Activated effector memory CD4-positive, alpha-beta T cell treated with anti-CD3 and anti-CD28 coated beads, Interleukin-2, amount 50 U/mL, for 16 hours (primary cell): ENCODE results near the gene FYN.

ENCODE experiments used
- DNase-seq: peaks from one replicate; pipeline ENCODE4 v3.0.0-alpha.2; 2020

Gene FYN

DNA sequence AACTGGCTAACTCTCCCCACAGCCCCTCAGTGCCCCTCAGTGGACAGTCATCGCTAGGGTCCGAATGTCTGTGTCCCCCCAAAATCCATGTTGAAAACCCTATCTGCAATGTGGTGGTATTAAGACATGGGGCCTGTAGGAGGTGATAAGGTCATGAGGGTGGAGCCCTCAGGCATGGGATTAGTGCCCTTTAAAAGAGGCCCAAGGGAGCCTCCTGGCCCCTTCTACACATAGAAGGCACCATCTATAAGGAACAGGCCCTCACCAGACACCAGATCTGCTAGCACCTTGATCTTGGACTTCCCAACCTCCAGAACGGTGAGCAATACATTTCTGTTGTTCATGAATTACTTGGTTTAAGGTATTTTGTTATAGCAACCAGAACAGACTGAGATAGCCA lies 260.9 kb downstream of the FYN start:
- DNase-seq = no peak

DNA sequence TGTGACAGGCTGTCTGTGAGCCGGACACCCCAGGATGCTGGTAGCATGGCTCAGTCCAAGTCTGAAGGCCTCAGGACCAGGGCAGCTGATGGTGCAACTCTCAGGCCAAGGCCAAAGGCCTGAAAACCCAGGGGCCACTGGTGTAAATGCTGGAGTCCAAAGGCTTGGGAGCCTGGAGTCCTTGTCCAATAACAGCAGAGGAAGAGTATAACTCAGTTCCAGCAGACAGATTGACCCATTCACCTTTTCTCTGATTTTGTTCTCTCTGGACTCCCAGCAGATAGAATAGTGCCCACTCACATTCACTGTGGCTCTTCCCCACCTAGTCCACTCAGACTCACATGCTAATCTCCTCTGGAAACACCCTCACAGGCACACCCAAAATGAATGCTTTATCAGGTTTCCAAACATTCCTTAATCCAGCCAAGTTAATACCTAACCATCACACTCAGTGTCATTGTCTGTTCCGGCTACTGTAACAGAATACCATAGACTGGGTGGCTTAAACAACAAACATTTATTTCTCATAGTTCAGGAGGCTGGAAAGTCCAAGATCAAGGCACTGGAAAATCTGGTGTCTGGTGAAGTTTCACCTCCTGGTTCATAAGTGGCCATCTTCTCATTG lies 262.6 kb downstream of the FYN start:
- DNase-seq = no peak
